Measurements from ENCODE around the gene GLRX. TPM values are rescaled to one million over a fixed set of nuclear protein-coding genes. Genes with fewer than 3 reads are reported as not detected.
A peak's percentile ranks its signal among the peaks of the same experiment; 100 is the strongest.

GLRX gene
- total and polyA plus RNA-seq, 2 of the 13 experiments (the other 11 are each of a cell fraction or from before 2014, with no cell fraction given): 63.8 to 499 TPM

DNA sequence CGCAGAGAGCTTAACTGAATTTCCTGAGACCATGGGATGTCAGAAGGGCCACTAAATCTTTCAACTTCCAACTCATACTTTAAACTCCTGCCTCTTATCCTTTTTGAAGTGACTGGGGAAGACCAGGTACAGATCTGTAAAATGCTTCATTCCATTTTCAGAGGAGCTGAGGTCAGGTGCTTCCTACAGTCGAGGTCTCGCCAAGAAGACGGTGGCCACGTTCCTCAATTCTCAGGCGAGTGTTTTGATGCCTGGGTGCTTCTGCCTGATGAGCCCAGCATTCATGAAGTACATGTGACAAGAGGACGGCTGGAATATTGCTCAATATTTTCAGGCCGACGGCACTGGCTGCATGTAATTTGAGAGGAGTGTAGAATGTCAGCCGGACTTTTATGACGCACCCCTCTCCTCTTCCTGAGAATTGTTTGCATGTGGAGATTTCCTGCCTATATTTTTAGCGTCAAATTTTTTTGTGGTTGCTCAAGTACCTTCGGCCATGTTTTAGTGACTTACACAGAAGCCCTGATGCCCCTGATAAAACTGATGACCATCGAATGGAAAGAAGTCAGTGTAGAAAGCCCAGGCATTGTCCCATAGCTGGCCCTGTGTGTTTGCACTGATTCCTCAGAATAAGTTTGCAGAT is 38.8 kb upstream of the GLRX start (continued):
- TF ChIP-seq, protein P1, sequence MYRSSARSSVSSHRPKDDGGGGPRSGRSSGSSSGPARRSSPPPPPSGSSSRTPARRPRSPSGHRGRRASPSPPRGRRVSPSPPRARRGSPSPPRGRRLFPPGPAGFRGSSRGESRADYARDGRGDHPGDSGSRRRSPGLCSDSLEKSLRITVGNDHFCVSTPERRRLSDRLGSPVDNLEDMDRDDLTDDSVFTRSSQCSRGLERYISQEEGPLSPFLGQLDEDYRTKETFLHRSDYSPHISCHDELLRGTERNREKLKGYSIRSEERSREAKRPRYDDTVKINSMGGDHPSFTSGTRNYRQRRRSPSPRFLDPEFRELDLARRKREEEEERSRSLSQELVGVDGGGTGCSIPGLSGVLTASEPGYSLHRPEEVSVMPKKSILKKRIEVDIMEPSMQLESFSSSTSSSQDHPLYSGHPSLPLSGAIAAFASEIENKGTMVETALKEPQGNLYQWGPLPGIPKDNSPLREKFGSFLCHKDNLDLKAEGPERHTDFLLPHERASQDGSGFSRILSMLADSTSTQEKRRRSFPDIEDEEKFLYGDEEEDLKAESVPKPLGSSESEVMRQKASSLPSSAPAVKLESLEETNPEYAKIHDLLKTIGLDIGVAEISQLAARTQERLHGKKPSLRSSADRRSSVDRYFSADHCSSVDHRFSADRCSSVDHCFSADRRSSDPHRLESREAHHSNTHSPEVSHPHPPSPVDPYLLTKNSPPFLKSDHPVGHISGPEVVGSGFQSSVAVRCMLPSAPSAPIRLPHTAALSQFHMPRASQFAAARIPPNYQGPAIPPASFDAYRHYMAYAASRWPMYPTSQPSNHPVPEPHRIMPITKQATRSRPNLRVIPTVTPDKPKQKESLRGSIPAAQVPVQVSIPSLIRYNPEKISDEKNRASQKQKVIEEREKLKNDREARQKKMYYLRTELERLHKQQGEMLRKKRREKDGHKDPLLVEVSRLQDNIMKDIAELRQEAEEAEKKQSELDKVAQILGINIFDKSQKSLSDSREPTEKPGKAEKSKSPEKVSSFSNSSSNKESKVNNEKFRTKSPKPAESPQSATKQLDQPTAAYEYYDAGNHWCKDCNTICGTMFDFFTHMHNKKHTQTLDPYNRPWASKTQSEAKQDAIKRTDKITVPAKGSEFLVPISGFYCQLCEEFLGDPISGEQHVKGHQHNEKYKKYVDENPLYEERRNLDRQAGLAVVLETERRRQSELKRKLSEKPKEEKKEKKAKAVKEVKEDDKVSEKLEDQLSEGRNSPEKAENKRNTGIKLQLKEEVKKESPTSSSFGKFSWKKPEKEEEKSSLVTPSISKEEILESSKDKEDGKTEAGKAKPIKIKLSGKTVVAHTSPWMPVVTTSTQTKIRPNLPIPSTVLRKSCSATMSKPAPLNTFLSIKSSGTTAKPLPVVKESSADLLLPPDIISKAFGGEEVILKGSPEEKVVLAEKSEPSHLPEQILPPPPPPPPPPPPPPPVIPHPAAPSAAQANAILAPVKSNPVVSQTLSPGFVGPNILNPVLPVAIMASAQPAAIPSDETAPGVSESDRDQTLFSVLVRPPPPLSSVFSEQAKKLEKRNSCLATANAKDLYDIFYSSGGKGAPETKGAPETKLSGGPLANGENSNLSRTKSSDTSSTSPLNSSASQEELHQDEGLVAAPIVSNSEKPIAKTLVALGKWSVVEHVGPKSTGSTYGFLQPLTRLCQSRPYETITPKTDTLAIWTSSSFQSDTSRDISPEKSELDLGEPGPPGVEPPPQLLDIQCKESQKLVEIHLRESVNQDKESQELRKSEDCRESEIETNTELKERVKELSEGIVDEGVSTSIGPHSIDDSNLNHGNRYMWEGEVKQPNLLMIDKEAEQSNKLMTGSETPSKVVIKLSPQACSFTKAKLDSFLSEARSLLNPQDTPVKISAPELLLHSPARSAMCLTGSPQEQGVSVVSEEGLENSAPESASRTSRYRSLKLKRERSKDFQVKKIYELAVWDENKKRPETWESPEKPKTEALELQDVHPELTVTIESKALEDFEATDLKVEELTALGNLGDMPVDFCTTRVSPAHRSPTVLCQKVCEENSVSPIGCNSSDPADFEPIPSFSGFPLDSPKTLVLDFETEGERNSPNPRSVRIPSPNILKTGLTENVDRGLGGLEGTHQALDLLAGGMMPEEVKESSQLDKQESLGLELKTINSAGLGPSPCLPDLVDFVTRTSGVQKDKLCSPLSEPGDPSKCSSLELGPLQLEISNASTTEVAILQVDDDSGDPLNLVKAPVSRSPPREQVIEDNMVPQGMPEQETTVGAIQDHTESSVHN (CRISPR knock-in tag; IDR thresholded peaks at IDR 0.05): no peak
- TF ChIP-seq EEA1 (CRISPR knock-in tag; IDR thresholded peaks at IDR 0.05; ENCODE audit: borderline replicate concordance): no peak
- TF ChIP-seq TCF12 (IDR thresholded peaks at IDR 0.05): no peak
- TF ChIP-seq TCF12 (CRISPR knock-in tag; IDR thresholded peaks at IDR 0.05): no peak
- no peak for TF ChIP-seq HNF4G (IDR thresholded peaks at IDR 0.05; ENCODE audit: borderline replicate concordance, low read depth, low read length)
- peak; percentile 26; the same call in 1 of the 2 replicates for TF ChIP-seq HNF4G (CRISPR knock-in tag; IDR thresholded peaks at IDR 0.05; ENCODE audit: borderline replicate concordance, low read depth)
- peak; percentile 75; the same call in 1 of the 2 replicates for TF ChIP-seq TBX2 (CRISPR knock-in tag; IDR thresholded peaks at IDR 0.05; ENCODE audit: borderline replicate concordance)
- no peak for TF ChIP-seq ZNF10 (CRISPR knock-in tag; IDR thresholded peaks at IDR 0.05; ENCODE audit: borderline replicate concordance, low read depth)

All from HepG2 (cell line).